Measurements from ENCODE around the gene TTLL6.

Gene TTLL6

GRCh38 chr17:48767263-48767774 lies 49.7 kb downstream of the TTLL6 start:
- H3K4me2 ChIP-seq (ENCODE audit: low read depth, low read length, poor library complexity, severe bottlenecking) = no peak overlapping the region
- H3K9me3 ChIP-seq (ENCODE audit: insufficient read depth, low read length) = no peaks in the 10 kb centered on the region
- H3K27me3 ChIP-seq (ENCODE audit: low read length) = no peaks in the 10 kb centered on the region
- H3K9ac ChIP-seq (ENCODE audit: low read length) = no peak overlapping the region
- no peak overlapping the region for H3K4me3 ChIP-seq (ENCODE audit: insufficient read depth, low read length, poor library complexity, severe bottlenecking)
- H3K36me3 ChIP-seq (ENCODE audit: low read length) = no peaks in the 10 kb centered on the region
- H3F3A ChIP-seq (ENCODE audit: insufficient read depth) = no peaks in the 10 kb centered on the region
- no peaks in the 10 kb centered on the region for H3K9me2 ChIP-seq (replicated peaks; ENCODE audit: insufficient read depth, low read length)
- H3K79me2 ChIP-seq (ENCODE audit: insufficient read depth, low read length) = no peaks in the 10 kb centered on the region
- no peak for TF ChIP-seq CTCF (IDR thresholded peaks at IDR 0.05; ENCODE audit: insufficient read depth, low read length, poor library complexity, severe bottlenecking)
- TF ChIP-seq EZH2phosphoT487 (conservative IDR thresholded peaks at IDR 0.05; ENCODE audit: low read length) = no peak
- H4K20me1 ChIP-seq (ENCODE audit: low read depth, low read length) = no peaks in the 10 kb centered on the region
- no peak overlapping the region for H3K27ac ChIP-seq (ENCODE audit: low read depth, low read length)
- no peak overlapping the region for H2AFZ ChIP-seq (ENCODE audit: low read depth, low read length, severe bottlenecking)

GRCh38 chr17:48761114-48761513 lies 55.9 kb downstream of the TTLL6 start:
- no peak overlapping the region for H3K4me2 ChIP-seq (ENCODE audit: low read depth, low read length, poor library complexity, severe bottlenecking)
- TF ChIP-seq CTCF (IDR thresholded peaks at IDR 0.05; ENCODE audit: insufficient read depth, low read length, poor library complexity, severe bottlenecking) (no peak), EZH2phosphoT487 (conservative IDR thresholded peaks at IDR 0.05; ENCODE audit: low read length) (no peak)
- no peaks in the 10 kb centered on the region for H4K20me1 ChIP-seq (ENCODE audit: low read depth, low read length)
- no peaks in the 10 kb centered on the region for H3K27me3 ChIP-seq (ENCODE audit: low read length)
- H3K4me3 ChIP-seq (ENCODE audit: insufficient read depth, low read length, poor library complexity, severe bottlenecking) = no peak overlapping the region
- no peak overlapping the region for H2AFZ ChIP-seq (ENCODE audit: low read depth, low read length, severe bottlenecking)
- H3K79me2 ChIP-seq (ENCODE audit: insufficient read depth, low read length) = no peaks in the 10 kb centered on the region
- H3K9ac ChIP-seq (ENCODE audit: low read length) = no peak overlapping the region
- no peaks in the 10 kb centered on the region for H3K9me3 ChIP-seq (ENCODE audit: insufficient read depth, low read length)
- H3F3A ChIP-seq (ENCODE audit: insufficient read depth) = no peaks in the 10 kb centered on the region
- H3K27ac ChIP-seq (ENCODE audit: low read depth, low read length) = no peak overlapping the region
- H3K36me3 ChIP-seq (ENCODE audit: low read length) = no peaks in the 10 kb centered on the region
- no peaks in the 10 kb centered on the region for H3K9me2 ChIP-seq (replicated peaks; ENCODE audit: insufficient read depth, low read length)

- H3K36me3 ChIP-seq (ENCODE audit: low read length) = no peaks in the 10 kb centered on the region
- H2AFZ ChIP-seq (ENCODE audit: low read depth, low read length, severe bottlenecking) = no peak overlapping the region
- no peak overlapping the region for H3K4me3 ChIP-seq (ENCODE audit: insufficient read depth, low read length, poor library complexity, severe bottlenecking)
- H3F3A ChIP-seq (ENCODE audit: insufficient read depth) = no peaks in the 10 kb centered on the region
- no peak overlapping the region for H3K4me2 ChIP-seq (ENCODE audit: low read depth, low read length, poor library complexity, severe bottlenecking)
- H3K9me3 ChIP-seq (ENCODE audit: insufficient read depth, low read length) = no peaks in the 10 kb centered on the region
- TF ChIP-seq EZH2phosphoT487 (conservative IDR thresholded peaks at IDR 0.05; ENCODE audit: low read length) = no peak
- no peak for TF ChIP-seq CTCF (IDR thresholded peaks at IDR 0.05; ENCODE audit: insufficient read depth, low read length, poor library complexity, severe bottlenecking)
- no peaks in the 10 kb centered on the region for H3K27me3 ChIP-seq (ENCODE audit: low read length)
- H3K79me2 ChIP-seq (ENCODE audit: insufficient read depth, low read length) = no peaks in the 10 kb centered on the region
- no peak overlapping the region for H3K27ac ChIP-seq (ENCODE audit: low read depth, low read length)
- no peak overlapping the region for H3K9ac ChIP-seq (ENCODE audit: low read length)
- no peaks in the 10 kb centered on the region for H3K9me2 ChIP-seq (replicated peaks; ENCODE audit: insufficient read depth, low read length)
- no peaks in the 10 kb centered on the region for H4K20me1 ChIP-seq (ENCODE audit: low read depth, low read length)
These were observed 56.6 kb downstream of the TTLL6 start for GRCh38 chr17:48760411-48760810.
